IMR-90 (cell line): ENCODE data around the gene RALA.

Experiments used
- CTCF ChIP-seq: conservative IDR thresholded peaks from 2 replicates; pipeline ENCODE4 v1.5.1; 2012; ENCODE audit warnings: mild to moderate bottlenecking, low read depth, low read length, improper control_type of control experiment
- SMC3 ChIP-seq: fragments of 150-350 bp; IDR thresholded peaks from 2 replicates; pipeline ENCODE4 v1.6.1; 2016; ENCODE audit warnings: low read depth, mild to moderate bottlenecking, antibody characterized with exemption, low read length, moderate library complexity

DNA sequence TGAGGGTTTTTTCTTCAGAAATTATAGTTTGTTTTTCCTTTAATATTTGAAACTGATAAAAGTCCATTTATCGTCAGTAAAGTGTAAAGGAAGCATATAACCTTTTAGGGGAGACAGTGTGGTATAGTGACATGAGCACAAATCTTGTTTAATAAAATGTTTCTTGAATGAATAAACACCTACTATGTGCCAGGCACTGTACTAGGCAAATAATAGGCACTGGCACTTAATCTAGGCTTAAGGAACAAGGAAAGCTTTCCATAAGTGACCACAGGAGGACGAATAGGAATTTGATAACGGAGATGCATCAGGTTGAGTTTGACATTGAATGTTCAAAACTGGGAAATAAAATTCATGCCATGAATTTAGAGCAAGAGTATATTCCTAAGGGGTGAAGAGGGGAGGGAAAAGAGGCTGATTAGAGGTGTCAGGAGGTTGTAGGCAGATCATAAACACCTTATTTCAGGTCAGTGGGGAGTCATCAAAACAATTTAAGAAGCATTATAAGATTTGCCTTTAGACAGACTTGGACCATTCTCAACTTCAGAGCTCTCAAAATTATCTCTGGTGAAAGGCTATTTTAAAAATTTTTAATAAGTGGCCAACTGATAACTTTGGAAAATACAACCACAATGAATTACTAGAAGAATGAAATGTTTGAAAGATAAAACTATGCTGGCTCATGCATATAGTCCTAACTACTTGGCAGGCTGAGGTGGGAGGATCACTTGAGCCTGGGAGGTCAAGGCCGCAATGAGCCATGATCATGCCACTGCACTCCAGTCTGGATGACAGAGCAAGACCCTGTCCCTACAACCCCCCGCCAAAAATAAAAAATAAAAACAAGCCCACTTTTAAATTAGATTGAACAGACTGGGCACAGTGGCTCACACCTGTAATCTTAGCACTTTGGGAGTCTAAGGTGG, 22.4 kb downstream of the RALA start:
- TF ChIP-seq CTCF (no peak), SMC3 (no peak)
